HG02852 (cell line): ENCODE data around the gene FERMT1.
"Not testable (repeated sequence)": the region's sequence is repeated elsewhere in the genome, so short reads cannot be mapped to it uniquely, and the experiment has no call there.

ENCODE experiments used
- ATAC-seq: cut with Tn5 transposase; IDR thresholded peaks from one replicate; pipeline ENCODE4 v1.9.1; 2021; ENCODE audit warnings: mild to moderate bottlenecking, moderate library complexity; ENCODE audit not compliant: unreplicated experiment

FERMT1 gene

GRCh38 chr20:6041808-6042265 lies 81.0 kb downstream of the FERMT1 start:
- no peak for ATAC-seq

GRCh38 chr20:6040958-6041807 lies 81.6 kb downstream of the FERMT1 start:
- no peak for ATAC-seq

- no peak for ATAC-seq
These were observed 82.3 kb downstream of the FERMT1 start for GRCh38 chr20:6040540-6040939.

GRCh38 chr20:6039766-6040165 lies 83.1 kb downstream of the FERMT1 start:
- no peak for ATAC-seq

GRCh38 chr20:6038256-6038655 lies 84.6 kb downstream of the FERMT1 start:
- no peak for ATAC-seq

- no peak for ATAC-seq
These were observed 85.7 kb downstream of the FERMT1 start for GRCh38 chr20:6037082-6037481.

DNA sequence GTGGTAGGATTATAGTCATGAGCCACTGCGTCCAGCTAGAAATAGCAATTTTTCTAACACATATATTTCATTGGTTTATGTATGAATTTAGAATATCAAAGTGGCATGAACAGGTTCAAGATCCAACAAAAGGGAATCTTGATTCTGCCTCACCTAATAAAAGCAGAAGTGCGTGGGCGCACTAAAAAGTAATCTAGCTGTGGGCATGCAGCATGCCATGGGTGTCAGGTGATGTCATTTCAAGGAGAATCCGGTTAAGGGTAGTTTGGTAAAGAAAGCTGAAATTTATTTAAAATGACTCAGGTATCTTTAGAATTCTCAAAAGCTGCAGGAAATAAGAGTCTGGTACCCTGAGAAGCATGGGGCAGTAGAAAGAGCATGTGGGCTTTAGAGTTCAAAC lies 86.6 kb downstream of the FERMT1 start:
- ATAC-seq, result no peak

DNA sequence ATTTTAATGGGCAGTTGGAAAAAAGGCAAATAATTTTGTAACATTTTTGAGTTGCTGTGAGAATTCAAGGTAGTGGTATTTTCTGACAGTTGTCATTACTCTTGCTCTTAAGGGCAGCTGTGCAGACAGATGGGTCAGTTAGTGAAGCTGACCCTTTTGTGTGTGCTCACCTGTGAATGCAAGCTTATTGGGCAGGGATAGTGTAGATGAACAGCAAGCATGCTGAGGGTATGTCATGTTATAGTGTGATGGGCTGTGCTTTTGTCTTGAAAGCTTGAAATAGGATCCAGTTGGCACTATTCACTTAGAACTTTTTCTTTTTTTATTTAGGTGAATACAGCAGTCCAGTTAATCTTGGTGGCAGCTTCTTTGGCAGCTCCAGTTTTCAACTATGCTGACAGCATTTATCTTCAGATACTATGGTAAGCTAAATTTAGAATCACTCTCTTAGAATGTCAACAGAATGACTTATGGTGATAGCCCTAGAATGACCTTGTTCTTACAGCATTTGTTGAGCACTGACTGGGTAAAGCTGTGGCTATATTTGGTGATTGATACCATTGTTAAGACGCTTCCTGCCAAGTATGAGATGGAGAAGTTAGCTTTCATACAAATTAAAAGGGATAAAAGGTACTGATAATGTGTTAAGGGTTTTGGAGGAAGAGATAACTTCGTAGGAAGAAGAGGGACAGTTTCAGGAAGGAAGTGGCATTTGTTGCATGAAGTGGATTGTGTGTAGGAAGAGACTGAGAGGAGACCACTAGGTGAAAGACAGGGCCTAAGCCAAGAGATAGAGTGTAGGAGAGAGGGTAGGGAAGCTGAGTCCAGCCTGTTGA lies 88.5 kb downstream of the FERMT1 start:
- ATAC-seq, result no peak

DNA sequence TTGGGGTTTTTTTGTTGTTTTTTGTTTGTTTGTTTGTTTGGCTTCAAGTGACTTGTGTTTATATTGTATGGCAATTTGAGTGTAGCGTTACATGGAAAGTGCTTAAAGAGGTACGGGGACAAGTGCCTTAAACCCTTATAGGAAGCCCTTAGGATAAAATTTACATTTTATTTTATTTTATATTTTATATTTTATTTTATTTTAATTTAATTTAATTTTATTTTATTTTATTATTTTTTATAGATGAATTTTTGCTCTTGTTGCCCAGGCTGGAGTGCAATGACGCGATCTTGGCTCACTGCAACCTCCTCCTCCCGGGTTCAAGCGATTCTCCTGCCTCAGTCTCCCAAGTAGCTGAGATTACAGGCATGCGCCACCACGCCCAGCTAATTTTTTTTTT lies 89.9 kb downstream of the FERMT1 start:
- ATAC-seq, result not testable (repeated sequence)

DNA sequence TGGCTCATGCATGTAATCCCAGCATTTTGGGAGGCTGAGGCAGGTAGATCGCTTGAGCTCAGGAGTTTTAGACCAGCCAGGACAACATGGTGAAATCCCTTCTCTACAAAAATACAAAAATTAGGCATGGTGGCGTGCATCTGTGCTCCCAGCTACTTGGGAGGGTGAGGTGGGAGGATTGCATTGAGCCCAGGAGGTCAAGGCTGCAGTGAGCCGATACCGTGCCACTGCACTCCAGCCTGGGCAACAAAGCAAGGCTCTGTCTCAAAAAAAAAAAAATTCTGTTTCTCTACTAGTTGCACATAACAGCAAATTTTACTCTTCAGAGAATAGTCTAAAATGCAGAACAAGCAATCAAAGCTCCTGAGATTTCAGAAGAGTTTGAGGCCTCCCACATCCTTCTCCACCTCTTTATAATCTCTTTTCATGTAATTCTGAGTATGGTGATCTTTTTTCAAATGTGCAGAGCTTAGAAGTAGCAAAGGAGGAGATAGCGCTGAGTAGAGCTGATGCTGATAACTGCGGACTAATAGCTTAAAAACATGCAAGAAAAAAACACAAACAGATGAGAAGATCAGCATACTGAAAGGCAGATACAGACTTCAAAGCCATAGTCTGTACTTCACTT lies 92.3 kb downstream of the FERMT1 start:
- no peak for ATAC-seq

- ATAC-seq, result no peak
These were observed 93.3 kb downstream of the FERMT1 start for GRCh38 chr20:6029538-6029937.

GRCh38 chr20:6028818-6029217 lies 94.0 kb downstream of the FERMT1 start:
- ATAC-seq, result no peak

- no peak for ATAC-seq
These were observed 96.8 kb downstream of the FERMT1 start for GRCh38 chr20:6026051-6026450.
